ENCODE data around the gene EPN1.

The EPN1 gene

GRCh38 chr19:55674841-55675660 is at the start of gene EPN1:
EPN1 (plus strand) TSS chr19:55675226; CDS start chr19:55678628, 3,402 bp downstream.
- DNase-seq: peak; percentile 27 to 86

- DNase-seq: no peak
Measured at GRCh38 chr19:55626350-55626749, 48.7 kb upstream of the EPN1 start.

- DNase-seq: peak in 1 of 2 experiments; percentile 75
Measured at GRCh38 chr19:55632463-55632834, 42.6 kb upstream of the EPN1 start.

GRCh38 chr19:55633861-55634260 is 41.2 kb upstream of the EPN1 start:
- DNase-seq: no peak

GRCh38 chr19:55635334-55635717 is 39.7 kb upstream of the EPN1 start:
- no peak for DNase-seq

- no peak for DNase-seq
Measured at GRCh38 chr19:55635856-55636440, 39.1 kb upstream of the EPN1 start.

- no peak for DNase-seq
Measured at GRCh38 chr19:55636723-55637122, 38.3 kb upstream of the EPN1 start.

GRCh38 chr19:55637534-55637933 is 37.5 kb upstream of the EPN1 start:
- no peak for DNase-seq

GRCh38 chr19:55638864-55639359 is 36.1 kb upstream of the EPN1 start:
- DNase-seq: no peak

- DNase-seq: no peak
Measured at GRCh38 chr19:55640043-55640576, 34.9 kb upstream of the EPN1 start.

- DNase-seq: no peak
Measured at GRCh38 chr19:55640577-55641425, 34.2 kb upstream of the EPN1 start, which contains the start of gene ZNF580. ZNF580 (plus strand) TSS chr19:55641002; CDS start chr19:55642509, 1,507 bp downstream.

- DNase-seq: no peak
Measured at GRCh38 chr19:55641426-55642152, 33.4 kb upstream of the EPN1 start.

GRCh38 chr19:55642153-55643002 is 32.6 kb upstream of the EPN1 start:
- DNase-seq: no peak

- peak in 1 of 2 experiments; percentile 2 for DNase-seq
Measured at GRCh38 chr19:55643003-55643886, 31.8 kb upstream of the EPN1 start, which contains the start of gene ZNF581. ZNF581 (plus strand) TSS chr19:55643649; CDS start chr19:55644572, 923 bp downstream.

GRCh38 chr19:55643887-55644176 is 31.2 kb upstream of the EPN1 start:
- DNase-seq: no peak

GRCh38 chr19:55644191-55644833 is 30.7 kb upstream of the EPN1 start:
- DNase-seq: no peak

GRCh38 chr19:55644842-55645511 is 30.0 kb upstream of the EPN1 start:
- DNase-seq: no peak

- no peak for DNase-seq
Measured at GRCh38 chr19:55645512-55645881, 29.5 kb upstream of the EPN1 start.

All from cerebellar nuclear complex (tissue), 1 donor.